ENCODE data around the gene CCDC92. TPM values are rescaled to one million over a fixed set of nuclear protein-coding genes. Genes with fewer than 3 reads are reported as not detected.
"Not testable (repeated sequence)": the region's sequence is repeated elsewhere in the genome, so short reads cannot be mapped to it uniquely, and the experiment has no call there.

The CCDC92 gene
- total RNA-seq, 1 experiment from 2014 or later: 5.5 TPM

GRCh38 chr12:123936956-123937706, 35.5 kb downstream of the CCDC92 start:
- DNase-seq (ENCODE audit: low spot score): no peak

- no peak for DNase-seq (ENCODE audit: low spot score)
Observed at GRCh38 chr12:123936471-123936870, 36.2 kb downstream of the CCDC92 start.

- no peak for DNase-seq (ENCODE audit: low spot score)
Observed at GRCh38 chr12:123935956-123936355, 36.7 kb downstream of the CCDC92 start.

GRCh38 chr12:123934829-123935228, 37.8 kb downstream of the CCDC92 start:
- no peak for DNase-seq (ENCODE audit: low spot score)

GRCh38 chr12:123934016-123934620, 38.5 kb downstream of the CCDC92 start:
- no peak for DNase-seq (ENCODE audit: low spot score)

- no peak for DNase-seq (ENCODE audit: low spot score)
Observed at GRCh38 chr12:123933214-123933613, 39.4 kb downstream of the CCDC92 start.

GRCh38 chr12:123931686-123932321, 40.8 kb downstream of the CCDC92 start:
- DNase-seq (ENCODE audit: low spot score): no peak

- no peak for DNase-seq (ENCODE audit: low spot score)
Observed at GRCh38 chr12:123929946-123930583, 42.6 kb downstream of the CCDC92 start.

- DNase-seq (ENCODE audit: low spot score): no peak
Observed at GRCh38 chr12:123928897-123929296, 43.7 kb downstream of the CCDC92 start.

GRCh38 chr12:123928274-123928865, 44.3 kb downstream of the CCDC92 start:
- no peak for DNase-seq (ENCODE audit: low spot score)

- no peak for DNase-seq (ENCODE audit: low spot score)
Observed at GRCh38 chr12:123924539-123924938, 48.1 kb downstream of the CCDC92 start.

GRCh38 chr12:123923927-123924326, 48.7 kb downstream of the CCDC92 start:
- no peak for DNase-seq (ENCODE audit: low spot score)

- DNase-seq (ENCODE audit: low spot score): no peak
Observed at GRCh38 chr12:123923038-123923437, 49.6 kb downstream of the CCDC92 start.

GRCh38 chr12:123919980-123920360, 52.7 kb downstream of the CCDC92 start:
- DNase-seq (ENCODE audit: low spot score): no peak

GRCh38 chr12:123917337-123917850, 55.2 kb downstream of the CCDC92 start:
- no peak for DNase-seq (ENCODE audit: low spot score)

GRCh38 chr12:123916729-123917128, 55.9 kb downstream of the CCDC92 start:
- no peak for DNase-seq (ENCODE audit: low spot score)

GRCh38 chr12:123914726-123915333, 57.8 kb downstream of the CCDC92 start:
- no peak for DNase-seq (ENCODE audit: low spot score)

- no peak for DNase-seq (ENCODE audit: low spot score)
Observed at GRCh38 chr12:123912415-123913380, 59.9 kb downstream of the CCDC92 start.

GRCh38 chr12:123911672-123912409, 60.8 kb downstream of the CCDC92 start:
- DNase-seq (ENCODE audit: low spot score): not testable (repeated sequence)
